OCI-LY1 (cell line): ENCODE measurements around the gene NOX1.

Source experiments
- H2AFZ ChIP-seq: fragments of 200-600 bp; sonication (generic), shearing (Covaris generic); 2 replicates; pipeline ENCODE4 v1.6.0; 2014; ENCODE audit warnings: antibody characterized with exemption, mild to moderate bottlenecking, low read length
- H3F3A ChIP-seq: fragments of 200-600 bp; sonication (generic), shearing (Covaris generic); 2 replicates; pipeline ENCODE4 v1.6.0; 2014; ENCODE audit warnings: mild to moderate bottlenecking, antibody characterized with exemption, low read length, moderate library complexity; ENCODE audit not compliant: insufficient read depth
- H3K27ac ChIP-seq: fragments of 200-600 bp; sonication (generic); 2 replicates; pipeline ENCODE4 v1.5.1; 2014; ENCODE audit warnings: low read length, mixed run types, mild to moderate bottlenecking, low read depth; ENCODE audit not compliant: poor library complexity, severe bottlenecking
- H3K27me3 ChIP-seq: fragments of 200-600 bp; sonication (generic); 2 replicates; pipeline ENCODE4 v1.6.0; 2014; ENCODE audit warnings: antibody characterized with exemption, mild to moderate bottlenecking, low read length, moderate library complexity; ENCODE audit not compliant: insufficient read depth
- H3K36me3 ChIP-seq: fragments of 200-600 bp; sonication (generic); 2 replicates; pipeline ENCODE4 v1.6.1; 2014; ENCODE audit warnings: mild to moderate bottlenecking, antibody characterized with exemption, low read length, moderate library complexity, mixed read lengths; ENCODE audit not compliant: insufficient read depth
- H3K4me1 ChIP-seq: fragments of 200-600 bp; sonication (generic); 2 replicates; pipeline ENCODE4 v1.5.1; 2014; ENCODE audit warnings: mild to moderate bottlenecking, low read length, moderate library complexity; ENCODE audit not compliant: insufficient read depth, severe bottlenecking
- H3K4me2 ChIP-seq: fragments of 200-600 bp; sonication (generic), shearing (Covaris generic); 2 replicates; pipeline ENCODE4 v1.6.1; 2014; ENCODE audit warnings: low read length
- H3K4me3 ChIP-seq: fragments of 200-600 bp; sonication (generic); 2 replicates; pipeline ENCODE4 v1.5.1; 2014; ENCODE audit warnings: low read length, low read depth, mild to moderate bottlenecking, mixed read lengths; ENCODE audit not compliant: poor library complexity, severe bottlenecking
- H3K79me2 ChIP-seq: fragments of 200-600 bp; shearing (Covaris generic); 2 replicates; pipeline ENCODE4 v1.6.1; 2016; ENCODE audit warnings: mixed run types, low read length, mixed read lengths; ENCODE audit not compliant: insufficient read depth
- H3K9ac ChIP-seq: fragments of 200-600 bp; sonication (generic), shearing (Covaris generic); 2 replicates; pipeline ENCODE4 v1.6.1; 2014; ENCODE audit warnings: mild to moderate bottlenecking, low read length, mixed read lengths
- H3K9me2 ChIP-seq: fragments of 200-600 bp; sonication (generic), shearing (Covaris generic); 2 replicates; pipeline ENCODE4 v1.6.1; 2014; ENCODE audit warnings: low read depth, mild to moderate bottlenecking, low read length, mixed read lengths
- H3K9me3 ChIP-seq: fragments of 200-600 bp; shearing (Covaris generic); 2 replicates; pipeline ENCODE4 v1.6.1; 2014; ENCODE audit warnings: low read length, mixed read lengths
- H4K20me1 ChIP-seq: fragments of 200-600 bp; sonication (generic), shearing (Covaris generic); 2 replicates; pipeline ENCODE4 v1.6.0; 2016; ENCODE audit warnings: mild to moderate bottlenecking, low read length; ENCODE audit not compliant: insufficient read depth
- EZH2 ChIP-seq: fragments of 200-600 bp; sonication (generic), shearing (Covaris generic); IDR thresholded peaks from 2 replicates; pipeline ENCODE4 v1.8.0; 2017; ENCODE audit warnings: borderline replicate concordance, mixed run types, mild to moderate bottlenecking, antibody characterized with exemption, low read length, moderate library complexity, mixed read lengths
- TF ChIP-seq, protein P1 (sequence below): fragments of 200-600 bp; sonication (generic), shearing (Covaris generic); IDR thresholded peaks from 2 replicates; pipeline ENCODE4 v1.5.1; 2017; ENCODE audit warnings: mild to moderate bottlenecking, antibody characterized with exemption, low read length, moderate library complexity, mixed read lengths

The NOX1 gene

GRCh38 chrX:100895365-100896075 lies 21.4 kb upstream of the NOX1 start:
- Histone ChIP-seq H3K4me3 (no peak overlapping the region), H3F3A (no peaks in the 10 kb centered on the region), H3K27ac (no peak overlapping the region), H3K79me2 (no peaks in the 10 kb centered on the region), H3K4me1 (no peaks in the 10 kb centered on the region), H3K36me3 (no peaks in the 10 kb centered on the region), H3K9me3 (no peaks in the 10 kb centered on the region), H4K20me1 (no peaks in the 10 kb centered on the region), H3K27me3 (no peaks in the 10 kb centered on the region), H3K9me2 (no peaks in the 10 kb centered on the region), H2AFZ (no peak overlapping the region; the same call in 1 of the 2 replicates), H3K9ac (no peak overlapping the region), H3K4me2 (no peak overlapping the region)
- no peak for TF ChIP-seq EZH2
- TF ChIP-seq, protein P1, sequence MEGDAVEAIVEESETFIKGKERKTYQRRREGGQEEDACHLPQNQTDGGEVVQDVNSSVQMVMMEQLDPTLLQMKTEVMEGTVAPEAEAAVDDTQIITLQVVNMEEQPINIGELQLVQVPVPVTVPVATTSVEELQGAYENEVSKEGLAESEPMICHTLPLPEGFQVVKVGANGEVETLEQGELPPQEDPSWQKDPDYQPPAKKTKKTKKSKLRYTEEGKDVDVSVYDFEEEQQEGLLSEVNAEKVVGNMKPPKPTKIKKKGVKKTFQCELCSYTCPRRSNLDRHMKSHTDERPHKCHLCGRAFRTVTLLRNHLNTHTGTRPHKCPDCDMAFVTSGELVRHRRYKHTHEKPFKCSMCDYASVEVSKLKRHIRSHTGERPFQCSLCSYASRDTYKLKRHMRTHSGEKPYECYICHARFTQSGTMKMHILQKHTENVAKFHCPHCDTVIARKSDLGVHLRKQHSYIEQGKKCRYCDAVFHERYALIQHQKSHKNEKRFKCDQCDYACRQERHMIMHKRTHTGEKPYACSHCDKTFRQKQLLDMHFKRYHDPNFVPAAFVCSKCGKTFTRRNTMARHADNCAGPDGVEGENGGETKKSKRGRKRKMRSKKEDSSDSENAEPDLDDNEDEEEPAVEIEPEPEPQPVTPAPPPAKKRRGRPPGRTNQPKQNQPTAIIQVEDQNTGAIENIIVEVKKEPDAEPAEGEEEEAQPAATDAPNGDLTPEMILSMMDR: peak; percentile 59

DNA sequence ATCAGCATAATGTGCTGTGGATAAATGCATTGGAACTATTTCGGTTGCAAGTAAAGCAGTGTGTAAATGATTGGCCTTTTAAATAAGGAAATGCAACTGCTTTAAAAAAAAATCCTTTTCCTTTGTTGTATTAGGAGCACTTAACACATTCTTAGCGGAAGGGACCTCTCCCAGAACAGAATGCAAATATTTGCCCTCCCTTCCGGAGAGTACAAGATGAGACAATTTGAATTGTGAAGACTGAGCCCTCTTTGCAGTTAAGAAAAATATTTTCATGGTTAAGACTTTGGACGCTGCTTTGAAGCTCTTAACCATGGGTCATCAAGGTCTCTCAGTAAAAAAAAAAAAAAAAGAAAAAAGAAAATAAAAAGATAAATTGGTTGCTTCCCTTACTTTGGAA lies 9.5 kb upstream of the NOX1 start:
- Histone ChIP-seq H3K27ac (no peak overlapping the region), H3K9ac (no peak overlapping the region), H3K9me3 (no peaks in the 10 kb centered on the region), H3K9me2 (no peaks in the 10 kb centered on the region), H3F3A (no peaks in the 10 kb centered on the region), H3K4me2 (peak overlapping the region; percentile 42; the same call in 1 of the 2 replicates), H3K79me2 (no peaks in the 10 kb centered on the region), H4K20me1 (no peaks in the 10 kb centered on the region), H3K4me3 (no peak overlapping the region), H2AFZ (no peak overlapping the region), H3K27me3 (no peaks in the 10 kb centered on the region), H3K4me1 (peaks cover 12% of the 10 kb centered on the region), H3K36me3 (no peaks in the 10 kb centered on the region)
- no peak for TF ChIP-seq EZH2
- TF ChIP-seq, protein P1: no peak

GRCh38 chrX:100880368-100880767 lies 6.2 kb upstream of the NOX1 start:
- H2AFZ ChIP-seq: no peak overlapping the region
- no peaks in the 10 kb centered on the region for H3K79me2 ChIP-seq
- no peaks in the 10 kb centered on the region for H3K9me2 ChIP-seq
- H3K4me3 ChIP-seq: no peak overlapping the region
- no peaks in the 10 kb centered on the region for H3K36me3 ChIP-seq
- H3K27ac ChIP-seq: no peak overlapping the region
- no peaks in the 10 kb centered on the region for H4K20me1 ChIP-seq
- no peaks in the 10 kb centered on the region for H3K9me3 ChIP-seq
- no peak for TF ChIP-seq EZH2
- TF ChIP-seq, protein P1: no peak
- no peaks in the 10 kb centered on the region for H3F3A ChIP-seq
- no peaks in the 10 kb centered on the region for H3K27me3 ChIP-seq
- H3K4me2 ChIP-seq: no peak overlapping the region
- no peak overlapping the region for H3K9ac ChIP-seq
- H3K4me1 ChIP-seq: peaks cover 12% of the 10 kb centered on the region
